HepG2 (cell line): ENCODE data around the gene SRPRB.

ENCODE experiments used
- IKZF4 ChIP-seq: sonication (generic); formaldehyde crosslinking; IDR thresholded peaks from 2 replicates; pipeline ENCODE4 v1.5.1; 2020; ENCODE audit warnings: borderline replicate concordance, mild to moderate bottlenecking, low read depth, missing genetic modification reagents; ENCODE audit errors: not compliant biosample characterization
- ZNF605 ChIP-seq: sonication (generic); formaldehyde crosslinking; IDR thresholded peaks from 2 replicates; pipeline ENCODE4 v1.8.0; 2022; ENCODE audit warnings: mild to moderate bottlenecking, missing genetic modification reagents

GRCh38 chr3:133843634-133844033, 38.0 kb downstream of the SRPRB start:
- TF ChIP-seq IKZF4 (CRISPR knock-in tag) (no peak), ZNF605 (CRISPR knock-in tag) (no peak)
